ENCODE data around the gene ANKHD1. TPM values are rescaled to one million over a fixed set of nuclear protein-coding genes. Genes with fewer than 3 reads are reported as not detected.

The ANKHD1 gene
- polyA plus RNA-seq, 1 of the 3 experiments (the other 2 are of a cell fraction) = 26.7 TPM

DNA sequence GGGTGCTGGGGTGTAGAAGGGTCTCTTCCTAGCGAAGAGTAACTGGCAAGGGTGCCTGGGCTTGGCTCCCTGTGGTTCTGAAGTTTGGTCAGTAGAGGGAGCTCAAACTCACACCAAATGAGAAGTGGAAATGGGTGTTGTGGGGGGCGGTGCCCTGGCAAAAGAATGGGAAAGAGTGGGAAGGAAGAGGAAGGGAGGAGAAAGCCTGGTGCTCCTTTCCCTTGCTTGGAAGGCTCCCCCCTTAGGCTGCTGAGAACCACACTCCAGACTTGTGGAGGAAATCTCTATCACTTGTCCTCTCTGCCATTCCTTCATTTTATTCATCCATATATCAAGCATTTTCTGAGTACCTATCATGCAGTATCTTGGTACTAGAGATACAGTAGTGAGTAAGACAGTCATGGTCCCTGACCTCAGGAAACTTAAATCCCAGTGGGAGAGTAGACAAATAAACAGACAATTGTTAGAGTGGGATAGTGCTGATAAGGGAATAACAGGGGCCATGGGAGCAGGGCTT is 28.6 kb upstream of the ANKHD1 start:
- WGBS (ENCODE audit: low lambda C conversion rate) = 35% methylated on average over 2 of the region's 2 CpGs
- Histone ChIP-seq H3K9me3 (no peaks in the 10 kb centered on the region), H2AFZ (ENCODE audit: low read depth) (peak overlapping the region; percentile 84; the same call in 1 of the 2 replicates), H3K27ac (ENCODE audit: low read depth in 2 of 2, low read length in 1 of 2) (no peak overlapping the region), H3K9ac (no peak overlapping the region), H3F3A (replicated peaks; ENCODE audit: insufficient read depth) (peaks cover 3% of the 10 kb centered on the region), H3K4me3 (ENCODE audit: low read depth in 2 of 2, low read length in 1 of 2) (no peak overlapping the region; a peak in 1 of 4 replicates), H3K36me3 (replicated peaks in 1 of 2; ENCODE audit: control insufficient read depth in 1 of 2, insufficient read depth in 2 of 2, low read length in 1 of 2) (no peaks in the 10 kb centered on the region), H3K4me1 (ENCODE audit: control insufficient read depth in 1 of 2, insufficient read depth in 2 of 2, low read depth in 1 of 2, low read length in 1 of 2) (no peaks in the 10 kb centered on the region; a peak in 1 of 4 replicates), H3K27me3 (ENCODE audit: insufficient read depth) (no peaks in the 10 kb centered on the region), H3K79me2 (ENCODE audit: insufficient read depth) (no peaks in the 10 kb centered on the region), H3K4me2 (no peak overlapping the region), H4K20me1 (ENCODE audit: insufficient read depth) (no peaks in the 10 kb centered on the region), H3K9me2 (no peaks in the 10 kb centered on the region)
- ChIA-PET POLR2A (interaction anchor here (0.8 kb wide), 1 partner anchor 274 kb away, joined by 3 read pairs; the partner anchor contains the start of genes IK and NDUFA2), CTCF (interaction anchor here (0.5 to 3.0 kb wide), 42 partner anchors 8 to 410 kb away, joined by 3 to 20 read pairs (median 4); partner anchors contain the start of genes HARS1, HARS2, HBEGF and SLC4A9)
- TF ChIP-seq GABPA (IDR thresholded peaks at IDR 0.05; ENCODE audit: low read depth) = peak; percentile 57
- TF ChIP-seq, protein P1, sequence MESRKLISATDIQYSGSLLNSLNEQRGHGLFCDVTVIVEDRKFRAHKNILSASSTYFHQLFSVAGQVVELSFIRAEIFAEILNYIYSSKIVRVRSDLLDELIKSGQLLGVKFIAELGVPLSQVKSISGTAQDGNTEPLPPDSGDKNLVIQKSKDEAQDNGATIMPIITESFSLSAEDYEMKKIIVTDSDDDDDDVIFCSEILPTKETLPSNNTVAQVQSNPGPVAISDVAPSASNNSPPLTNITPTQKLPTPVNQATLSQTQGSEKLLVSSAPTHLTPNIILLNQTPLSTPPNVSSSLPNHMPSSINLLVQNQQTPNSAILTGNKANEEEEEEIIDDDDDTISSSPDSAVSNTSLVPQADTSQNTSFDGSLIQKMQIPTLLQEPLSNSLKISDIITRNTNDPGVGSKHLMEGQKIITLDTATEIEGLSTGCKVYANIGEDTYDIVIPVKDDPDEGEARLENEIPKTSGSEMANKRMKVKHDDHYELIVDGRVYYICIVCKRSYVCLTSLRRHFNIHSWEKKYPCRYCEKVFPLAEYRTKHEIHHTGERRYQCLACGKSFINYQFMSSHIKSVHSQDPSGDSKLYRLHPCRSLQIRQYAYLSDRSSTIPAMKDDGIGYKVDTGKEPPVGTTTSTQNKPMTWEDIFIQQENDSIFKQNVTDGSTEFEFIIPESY (IDR thresholded peaks at IDR 0.05; ENCODE audit: borderline replicate concordance, low read depth) = no peak
- TF ChIP-seq, protein P2, sequence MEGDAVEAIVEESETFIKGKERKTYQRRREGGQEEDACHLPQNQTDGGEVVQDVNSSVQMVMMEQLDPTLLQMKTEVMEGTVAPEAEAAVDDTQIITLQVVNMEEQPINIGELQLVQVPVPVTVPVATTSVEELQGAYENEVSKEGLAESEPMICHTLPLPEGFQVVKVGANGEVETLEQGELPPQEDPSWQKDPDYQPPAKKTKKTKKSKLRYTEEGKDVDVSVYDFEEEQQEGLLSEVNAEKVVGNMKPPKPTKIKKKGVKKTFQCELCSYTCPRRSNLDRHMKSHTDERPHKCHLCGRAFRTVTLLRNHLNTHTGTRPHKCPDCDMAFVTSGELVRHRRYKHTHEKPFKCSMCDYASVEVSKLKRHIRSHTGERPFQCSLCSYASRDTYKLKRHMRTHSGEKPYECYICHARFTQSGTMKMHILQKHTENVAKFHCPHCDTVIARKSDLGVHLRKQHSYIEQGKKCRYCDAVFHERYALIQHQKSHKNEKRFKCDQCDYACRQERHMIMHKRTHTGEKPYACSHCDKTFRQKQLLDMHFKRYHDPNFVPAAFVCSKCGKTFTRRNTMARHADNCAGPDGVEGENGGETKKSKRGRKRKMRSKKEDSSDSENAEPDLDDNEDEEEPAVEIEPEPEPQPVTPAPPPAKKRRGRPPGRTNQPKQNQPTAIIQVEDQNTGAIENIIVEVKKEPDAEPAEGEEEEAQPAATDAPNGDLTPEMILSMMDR (IDR thresholded peaks at IDR 0.05) = peak; percentile 78
- peak; percentile 83 for TF ChIP-seq RAD21 (IDR thresholded peaks at IDR 0.05; ENCODE audit: low read length)
- peak; percentile 65 for TF ChIP-seq SMC3 (IDR thresholded peaks at IDR 0.05; ENCODE audit: low read depth, low read length)
- peak; percentile 35; the same call in 1 of the 2 replicates for TF ChIP-seq MXI1 (IDR thresholded peaks at IDR 0.05; ENCODE audit: low read depth, low read length)
- DNase-seq = peak; percentile 79

DNA sequence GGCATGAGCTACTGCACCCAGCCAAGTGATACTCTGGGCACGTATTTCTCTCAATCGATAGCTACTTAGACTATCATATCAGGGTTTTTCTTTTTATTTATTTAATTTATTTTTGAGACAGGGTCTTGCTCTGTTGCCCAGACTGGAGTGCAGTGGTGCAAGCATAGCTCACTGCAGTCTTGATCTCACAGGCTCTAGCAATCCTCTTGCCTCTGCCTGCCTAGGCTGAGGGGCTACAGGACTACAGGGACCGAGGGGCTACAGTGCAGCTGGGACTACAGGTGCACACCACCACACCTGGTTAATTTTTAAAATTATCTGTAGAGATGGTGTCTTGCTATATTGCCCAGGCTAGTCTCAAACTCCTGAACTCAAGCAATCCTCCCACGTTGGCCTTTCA is 20.3 kb upstream of the ANKHD1 start:
- H3K27ac ChIP-seq (ENCODE audit: low read depth in 2 of 2, low read length in 1 of 2) = no peak overlapping the region
- H3K79me2 ChIP-seq (ENCODE audit: insufficient read depth) = no peaks in the 10 kb centered on the region
- H3K4me3 ChIP-seq (ENCODE audit: low read depth in 2 of 2, low read length in 1 of 2) = no peak overlapping the region
- H3K27me3 ChIP-seq (ENCODE audit: insufficient read depth) = no peaks in the 10 kb centered on the region
- no peaks in the 10 kb centered on the region for H4K20me1 ChIP-seq (ENCODE audit: insufficient read depth)
- no peak overlapping the region for H3K4me2 ChIP-seq
- H3K9me3 ChIP-seq = no peaks in the 10 kb centered on the region
- H3K4me1 ChIP-seq (ENCODE audit: control insufficient read depth in 1 of 2, insufficient read depth in 2 of 2, low read depth in 1 of 2, low read length in 1 of 2) = no peaks in the 10 kb centered on the region
- H3F3A ChIP-seq (replicated peaks; ENCODE audit: insufficient read depth) = no peaks in the 10 kb centered on the region
- no peak for DNase-seq
- H3K9me2 ChIP-seq = no peaks in the 10 kb centered on the region
- ChIA-PET POLR2A (no interaction called here), CTCF (interaction anchor here (0.6 to 2.1 kb wide), 2 partner anchors 9 to 18 kb away, joined by 3 to 6 read pairs; no protein-coding TSS in a partner anchor)
- WGBS (ENCODE audit: low lambda C conversion rate) = 70% methylated on average over 4 of the region's 4 CpGs
- H2AFZ ChIP-seq (ENCODE audit: low read depth) = no peak overlapping the region
- TF ChIP-seq MXI1 (IDR thresholded peaks at IDR 0.05; ENCODE audit: low read depth, low read length) (no peak), RAD21 (IDR thresholded peaks at IDR 0.05; ENCODE audit: low read length) (no peak)
- no peak overlapping the region for H3K9ac ChIP-seq
- H3K36me3 ChIP-seq (replicated peaks in 1 of 2; ENCODE audit: control insufficient read depth in 1 of 2, insufficient read depth in 2 of 2, low read length in 1 of 2) = no peaks in the 10 kb centered on the region

Data from SK-N-SH (cell line).